ENCODE data around the gene TULP1.
"Not testable (repeated sequence)": the region's sequence is repeated elsewhere in the genome, so short reads cannot be mapped to it uniquely, and the experiment has no call there.

TULP1 gene

DNA sequence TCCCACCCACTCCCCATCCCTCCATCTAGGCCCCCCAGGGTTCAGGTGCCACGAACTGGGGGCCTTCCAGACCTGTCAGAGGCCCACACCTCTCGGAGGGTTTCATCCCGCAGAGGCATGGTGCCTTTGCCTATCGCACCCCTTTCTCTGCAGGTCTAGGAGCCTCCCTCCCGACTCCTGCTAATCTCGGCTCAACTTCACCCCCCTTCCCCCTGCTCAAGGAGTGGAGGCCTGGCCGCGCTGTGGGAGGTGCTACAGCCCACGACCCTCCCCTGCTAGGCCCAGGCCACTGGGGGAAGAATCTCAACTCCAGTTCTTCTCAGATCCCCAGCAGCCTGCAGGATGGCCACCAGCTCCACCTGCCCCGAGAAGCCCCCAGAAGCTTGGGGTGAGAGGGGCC, at the start of gene TULP1:
Gene TULP1, minus strand, starts transcription at position 157 of the 400 bp plus-strand sequence. Its CDS starts 38 bp downstream, at position 119.
- DNase-seq (ENCODE audit: low spot score): no peak

DNA sequence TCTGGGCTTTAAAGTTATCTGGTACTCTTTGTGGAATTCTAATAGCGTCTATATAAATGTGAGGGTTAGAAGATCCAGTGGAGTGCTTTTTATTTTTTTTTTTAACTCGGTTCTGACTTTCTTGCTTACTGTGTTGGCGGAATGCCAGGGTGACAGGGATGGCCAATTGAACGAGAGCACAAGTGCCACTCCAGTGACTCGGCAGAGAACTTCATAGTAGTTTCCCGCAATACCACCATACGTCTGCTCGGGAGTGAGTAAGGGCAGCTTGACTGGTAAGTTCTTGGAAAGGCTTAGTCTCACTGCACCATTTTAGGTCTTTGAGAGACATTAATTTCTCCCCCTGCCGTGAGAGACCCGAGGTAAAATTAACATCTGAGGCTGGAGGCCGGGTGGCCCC, 49.4 kb upstream of the TULP1 start:
- no peak for DNase-seq (ENCODE audit: low spot score)

DNA sequence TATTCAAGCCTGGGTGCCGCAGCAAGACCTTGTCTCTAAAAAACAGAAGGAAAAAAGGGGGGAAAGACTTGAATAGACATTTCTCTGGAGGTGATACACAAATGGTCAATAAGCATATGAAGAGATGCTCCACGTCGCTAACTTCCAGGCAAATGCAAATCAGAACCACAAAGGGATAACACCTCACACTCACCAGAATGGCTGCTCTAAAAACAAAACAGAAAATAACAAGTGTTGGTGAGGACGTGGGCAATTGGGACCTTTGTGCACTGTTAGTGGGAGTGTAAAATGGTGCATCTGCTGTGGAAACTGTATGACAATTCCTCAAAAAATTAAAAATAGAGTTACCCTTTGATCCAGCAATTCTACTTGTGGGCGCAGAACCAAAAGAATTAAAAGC, 48.4 kb upstream of the TULP1 start:
- DNase-seq (ENCODE audit: low spot score): no peak

DNA sequence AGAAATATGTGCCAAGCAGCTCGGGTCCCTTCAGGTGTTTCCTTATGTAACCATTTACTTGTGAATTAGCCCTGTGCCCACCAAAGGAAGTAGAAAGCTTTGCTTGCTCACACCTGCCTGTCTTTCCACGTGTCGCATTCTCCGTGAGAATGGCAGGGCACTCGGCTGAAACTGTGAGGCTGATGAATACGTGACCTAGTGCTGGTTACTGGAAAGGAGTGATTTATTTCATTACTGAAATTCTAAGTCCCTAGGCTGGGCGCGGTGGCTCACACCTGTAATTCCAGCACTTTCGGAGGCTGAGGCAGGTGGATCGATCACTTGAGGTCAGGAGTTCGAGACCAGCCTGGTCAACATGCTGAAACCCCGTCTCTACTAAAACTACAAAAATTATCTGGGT, 45.9 kb upstream of the TULP1 start:
- DNase-seq (ENCODE audit: low spot score): no peak

DNA sequence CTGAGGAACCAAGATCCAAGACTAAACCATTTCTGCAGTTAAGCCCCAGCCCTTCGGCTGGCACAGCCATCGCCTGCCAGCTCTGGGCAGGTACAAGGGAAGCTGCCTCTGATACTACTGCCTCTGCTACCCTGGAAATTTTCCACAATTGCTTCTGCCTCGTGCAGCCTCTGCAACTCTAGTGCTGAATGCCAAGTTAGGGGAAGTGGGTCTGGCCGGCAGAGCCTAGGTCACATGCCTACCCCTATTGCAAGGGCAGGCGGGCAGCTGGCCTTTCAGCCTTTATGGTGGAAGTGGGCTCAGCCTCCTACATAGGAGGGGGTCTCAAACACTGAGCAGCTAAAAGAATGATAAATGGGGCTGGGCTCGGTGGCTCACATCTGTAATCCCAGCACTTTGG, 44.5 kb upstream of the TULP1 start:
- DNase-seq (ENCODE audit: low spot score): no peak

DNA sequence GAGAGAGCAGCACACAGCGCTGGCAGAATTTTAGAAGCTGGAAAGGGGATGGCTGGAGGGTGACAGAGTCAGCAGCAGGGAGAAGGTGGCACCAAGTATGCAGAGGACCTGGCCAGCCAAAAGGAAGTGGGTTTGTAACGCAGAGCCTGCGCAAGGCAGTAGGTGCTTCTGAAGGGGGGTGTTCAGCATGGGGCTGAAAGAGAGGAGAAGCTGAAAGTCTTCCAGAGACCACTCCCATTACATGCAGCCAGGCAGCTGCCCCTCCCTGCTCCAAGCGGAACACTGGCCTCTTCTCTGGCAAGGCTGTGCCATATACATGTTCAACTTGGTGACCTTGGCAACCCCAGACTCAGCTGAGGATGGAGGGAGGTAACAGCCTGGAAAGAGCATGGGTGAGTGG, 42.1 kb upstream of the TULP1 start:
- DNase-seq (ENCODE audit: low spot score): no peak

DNA sequence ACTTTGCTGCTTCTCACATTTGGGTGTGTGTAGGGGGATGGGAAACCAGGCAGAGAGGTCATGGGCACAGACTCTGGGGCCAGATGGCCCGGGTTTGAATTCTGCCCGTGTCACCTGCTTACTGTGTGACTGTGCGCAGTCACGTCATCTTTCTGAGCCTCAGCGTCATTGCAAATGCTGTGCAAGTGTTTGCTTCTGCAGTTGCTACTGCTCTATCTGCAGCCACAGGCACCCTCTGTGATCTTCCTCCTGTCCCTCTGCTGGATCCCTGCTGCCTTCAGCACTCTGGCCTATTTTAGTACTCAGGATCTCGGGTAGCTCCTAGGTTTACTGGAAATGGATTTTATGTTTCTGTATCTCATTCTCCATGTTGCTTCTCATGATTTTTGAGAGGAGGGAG, 40.6 kb upstream of the TULP1 start:
- DNase-seq (ENCODE audit: low spot score): no peak

DNA sequence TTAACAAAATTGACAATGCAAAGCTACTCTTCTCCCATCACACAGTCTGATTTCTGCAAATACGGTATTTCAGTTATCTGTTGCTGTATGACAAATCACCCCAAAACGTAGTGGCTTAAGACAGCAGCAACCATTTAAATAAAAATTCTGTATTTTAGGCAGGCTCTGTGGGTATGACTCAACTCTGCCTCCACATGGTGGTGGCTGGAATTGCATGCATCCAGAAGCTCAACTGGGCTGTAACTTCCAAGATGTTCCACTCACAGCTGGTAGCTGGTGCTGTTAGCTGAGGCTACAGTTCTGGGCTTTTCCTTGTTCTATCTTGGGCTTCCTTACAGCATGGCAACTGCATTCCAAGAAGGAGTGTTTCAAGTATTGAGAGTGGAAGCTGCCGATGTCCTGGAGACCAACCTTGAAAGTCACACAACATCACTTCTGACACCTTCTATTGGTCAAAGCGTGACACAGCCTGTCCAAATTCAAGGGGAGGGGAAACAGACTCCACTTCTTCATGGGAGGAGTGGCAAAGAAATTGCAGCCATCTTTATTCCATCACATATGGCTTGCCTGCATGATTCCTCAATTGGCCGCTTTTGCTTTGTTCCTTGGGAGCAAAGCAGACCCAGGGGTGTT, 39.7 kb upstream of the TULP1 start:
- DNase-seq (ENCODE audit: low spot score): no peak

DNA sequence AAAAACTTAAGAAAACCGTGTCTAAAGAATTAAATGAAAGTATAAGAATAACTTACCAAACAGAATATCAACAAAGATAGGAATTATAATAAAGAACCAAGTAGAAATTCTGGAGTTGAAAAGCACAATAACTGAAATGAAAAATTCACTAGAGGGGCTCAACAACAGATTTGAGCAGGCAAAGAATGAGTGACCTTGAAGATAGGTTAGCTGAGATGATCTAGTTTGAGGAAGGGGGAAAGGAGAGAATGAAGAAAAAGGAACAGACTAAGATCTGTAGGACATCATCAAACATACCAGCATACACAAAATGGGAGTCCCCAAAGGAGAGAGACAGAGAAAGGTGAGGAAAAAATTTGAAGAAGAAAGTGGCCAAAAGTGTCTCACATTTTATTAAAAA, 37.7 kb upstream of the TULP1 start:
- no peak for DNase-seq (ENCODE audit: low spot score)

DNA sequence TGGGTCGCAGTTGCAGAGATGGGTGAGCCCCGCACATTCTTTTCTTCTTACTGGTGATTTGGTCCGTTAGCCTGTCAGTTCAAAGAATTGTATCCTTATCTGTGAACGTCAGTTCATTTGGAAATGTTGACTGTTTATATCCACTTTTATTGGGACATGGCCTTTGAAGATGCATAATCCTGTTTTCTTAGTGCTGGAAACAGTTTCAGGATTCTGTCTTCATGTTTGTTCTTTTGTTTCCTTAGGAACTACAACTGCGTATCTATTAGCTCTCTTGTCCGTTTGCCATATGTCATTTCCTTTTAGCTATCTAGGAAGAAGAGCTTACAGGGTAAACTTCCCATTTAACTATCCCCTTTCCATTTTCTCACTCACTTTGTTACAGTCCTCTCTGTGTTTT, 35.0 kb upstream of the TULP1 start:
- DNase-seq (ENCODE audit: low spot score): no peak

DNA sequence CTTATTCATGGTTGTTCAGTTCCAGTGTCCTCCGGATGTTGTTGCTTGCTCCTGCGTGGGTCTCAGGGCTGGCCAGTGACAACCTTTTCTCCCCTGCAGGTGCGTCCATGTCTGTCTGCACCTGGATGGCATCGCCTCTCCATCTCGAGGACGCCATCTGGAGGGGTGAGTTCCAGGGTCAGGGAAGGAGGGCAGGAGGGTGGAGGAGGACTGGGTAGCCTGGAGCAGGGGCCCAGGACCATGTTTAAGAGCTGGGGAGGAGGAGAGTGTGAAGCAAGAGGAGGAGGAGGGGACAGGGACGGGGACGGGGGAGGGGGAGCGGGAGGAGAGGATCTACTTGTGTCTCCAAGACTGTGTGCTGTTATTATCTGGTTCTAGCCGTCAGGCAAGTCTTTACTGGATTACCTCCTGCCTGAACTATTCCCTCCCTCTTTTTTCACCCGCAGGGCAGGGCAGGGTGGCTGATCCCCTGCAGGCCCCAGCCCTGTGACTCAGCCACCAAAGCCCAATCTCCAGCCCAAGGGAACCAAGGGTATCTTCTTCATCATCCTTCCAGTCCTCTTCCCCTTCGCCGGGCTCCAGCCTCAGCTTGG, 32.2 kb upstream of the TULP1 start:
- no peak for DNase-seq (ENCODE audit: low spot score)

DNA sequence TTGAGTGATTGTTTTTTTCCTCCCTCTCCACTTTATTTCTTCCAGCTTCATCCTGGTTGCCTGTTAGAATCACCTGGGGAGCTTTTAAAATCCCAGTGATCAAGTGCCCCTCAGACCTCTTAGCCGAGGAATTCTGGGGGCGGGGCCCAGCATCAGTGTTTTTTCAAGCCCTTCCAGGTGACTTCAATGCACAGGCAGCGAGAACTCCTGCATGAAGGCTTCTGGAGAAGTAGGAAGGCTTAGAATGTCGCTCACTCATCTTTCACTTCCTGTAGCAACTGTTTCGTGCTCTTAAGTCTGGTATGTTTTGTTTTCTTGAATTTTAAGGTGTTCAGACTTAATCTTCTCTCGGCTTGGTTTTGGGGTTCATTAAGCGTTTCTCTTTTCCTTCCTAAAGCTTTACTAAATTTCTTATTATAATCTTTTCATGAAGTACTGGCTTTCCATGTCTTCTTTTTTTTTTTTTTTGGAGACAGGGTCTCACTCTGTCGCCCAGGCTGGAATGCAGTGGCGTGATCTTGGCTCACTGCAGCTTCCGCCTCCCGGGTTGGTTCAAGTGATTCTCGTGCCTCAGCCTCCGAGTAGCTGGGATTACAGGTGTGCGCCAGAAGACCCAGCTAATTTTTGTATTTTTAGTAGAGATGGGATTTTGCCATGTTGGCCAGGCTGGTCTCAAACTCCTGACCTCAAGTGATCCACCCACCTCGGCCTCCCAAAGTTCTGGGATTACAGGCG, 30.9 kb upstream of the TULP1 start:
- DNase-seq (ENCODE audit: low spot score): no peak

DNA sequence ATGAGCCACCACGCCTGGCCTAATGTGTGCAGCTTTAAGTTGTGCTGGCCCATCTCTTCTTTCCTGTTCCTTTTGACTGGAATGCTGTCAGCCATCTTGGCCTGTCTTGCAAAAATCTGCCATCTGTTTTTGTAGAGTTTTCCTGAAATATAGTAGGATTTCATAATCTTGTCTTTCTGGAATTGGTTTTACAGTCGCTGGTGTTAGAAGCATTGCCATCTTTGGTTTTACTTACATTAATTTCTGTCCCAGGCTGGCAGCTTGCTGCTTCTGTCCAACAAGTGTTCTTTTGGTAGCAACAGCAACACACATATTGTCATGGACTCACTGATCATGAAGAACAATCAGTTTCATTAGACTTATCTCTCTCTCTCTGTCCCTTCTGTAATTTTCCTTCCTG, 29.1 kb upstream of the TULP1 start:
- DNase-seq (ENCODE audit: low spot score): no peak

DNA sequence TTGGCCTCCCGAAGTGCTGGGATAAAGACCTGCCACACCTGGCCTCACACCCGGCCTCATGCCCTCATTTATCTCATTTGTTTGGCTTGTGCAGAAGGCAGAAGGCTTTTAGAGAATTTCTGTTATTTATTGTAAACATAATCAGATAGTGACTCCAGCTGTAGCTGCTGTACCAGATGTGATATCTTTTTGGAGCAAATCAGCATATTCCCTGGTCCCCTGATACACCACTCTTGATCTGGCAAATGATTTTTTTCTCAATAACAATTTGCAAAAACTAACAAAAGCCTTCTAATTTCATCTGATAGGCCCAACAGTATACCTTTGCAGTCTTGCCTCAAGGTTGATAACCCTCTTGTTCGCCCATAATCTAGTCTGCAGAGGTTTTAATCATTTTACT, 26.5 kb upstream of the TULP1 start:
- DNase-seq (ENCODE audit: low spot score): no peak

DNA sequence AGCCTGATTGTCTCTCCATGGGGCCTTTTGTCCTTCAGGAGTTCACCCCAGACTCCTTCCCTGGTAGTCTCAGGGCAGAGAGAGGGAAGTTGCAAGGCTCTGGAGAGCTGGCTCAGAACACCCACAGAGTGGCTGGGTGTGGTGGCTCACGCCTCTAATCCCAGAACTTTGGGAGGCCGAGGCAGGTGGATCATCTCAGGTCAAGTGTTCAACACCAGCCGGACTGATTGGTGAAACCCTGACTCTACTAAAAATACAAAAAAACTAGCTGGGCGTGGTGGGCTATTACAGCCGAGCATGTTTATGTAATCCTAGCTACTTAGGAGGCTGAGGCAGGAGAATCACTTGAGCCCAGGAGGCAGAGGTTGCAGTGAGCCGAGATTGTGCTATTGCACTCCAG, 23.2 kb upstream of the TULP1 start:
- DNase-seq (ENCODE audit: low spot score): not testable (repeated sequence)

DNA sequence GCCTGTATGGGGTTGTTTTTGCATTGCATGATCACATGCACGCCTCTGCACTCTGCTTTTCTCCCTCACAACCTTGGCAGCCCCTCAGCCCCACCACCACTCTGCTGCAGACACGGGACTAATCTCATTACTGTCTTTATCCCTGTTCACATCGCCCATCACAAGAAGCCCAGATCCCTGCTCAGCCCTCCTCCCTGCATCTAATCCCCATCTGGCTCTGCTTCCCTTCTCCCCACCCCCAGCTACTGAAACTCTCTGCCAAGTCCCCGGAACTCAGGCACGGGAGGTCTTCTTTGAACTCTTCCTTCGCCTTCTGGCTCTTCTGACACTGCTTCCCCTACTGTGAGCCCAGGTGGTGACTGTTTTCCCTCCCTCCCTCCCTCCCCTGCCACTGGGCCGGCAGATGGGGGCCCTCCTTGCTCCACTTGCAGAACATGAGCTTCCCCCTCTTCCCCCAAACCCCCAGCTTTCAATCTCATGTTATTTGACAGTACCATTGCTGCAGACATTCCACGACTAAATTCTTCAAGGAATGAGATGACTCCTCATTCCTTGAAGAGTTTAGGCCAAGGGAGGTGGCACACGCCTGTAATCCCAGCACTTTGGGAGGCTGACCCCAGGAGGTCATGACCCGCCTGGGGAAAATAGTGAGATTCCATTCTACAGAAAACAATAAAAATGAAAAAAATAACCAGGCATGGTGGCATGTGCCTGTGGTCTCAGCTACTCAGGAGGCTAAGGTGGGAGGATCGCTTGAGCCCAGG, 21.9 kb upstream of the TULP1 start:
- DNase-seq (ENCODE audit: low spot score): no peak

DNA sequence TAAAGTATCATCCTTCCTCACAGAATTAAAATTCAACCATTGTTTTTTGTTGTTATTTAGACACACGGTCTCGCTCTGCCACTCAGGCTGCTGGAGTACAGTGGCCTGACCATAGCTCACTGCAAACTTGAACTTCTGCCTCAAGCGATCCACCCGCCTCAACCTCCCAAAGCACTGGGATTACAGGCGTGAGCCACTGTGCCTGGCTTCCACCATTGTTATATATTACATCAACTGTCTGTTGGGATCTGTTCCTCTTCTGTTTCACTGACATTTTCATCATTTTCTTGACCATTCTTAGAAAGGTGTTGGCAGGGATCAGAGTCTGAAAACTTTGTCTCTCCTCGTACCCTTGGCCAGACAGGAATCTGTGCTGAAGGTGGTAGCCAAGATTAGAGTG, 21.3 kb upstream of the TULP1 start:
- DNase-seq (ENCODE audit: low spot score): no peak

DNA sequence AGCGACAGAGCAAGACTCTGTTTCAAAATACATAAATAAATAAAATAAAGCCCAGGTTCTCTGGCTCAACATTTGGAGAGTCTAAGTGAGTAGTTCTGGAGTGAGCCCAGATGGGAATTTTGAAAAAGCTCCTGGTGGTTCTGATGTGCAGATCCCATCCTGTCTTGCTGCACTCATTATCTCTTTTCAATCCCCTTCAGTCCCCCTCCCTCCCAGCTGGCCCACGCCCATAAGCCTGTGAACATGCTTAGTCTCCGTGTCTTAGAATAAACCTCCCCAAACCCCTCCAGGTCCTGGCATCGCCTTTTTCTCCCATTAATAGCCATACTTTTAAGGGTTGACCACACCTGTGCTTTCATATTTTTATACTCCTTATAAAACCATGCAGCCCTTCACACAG, 19.4 kb upstream of the TULP1 start:
- no peak for DNase-seq (ENCODE audit: low spot score)

DNA sequence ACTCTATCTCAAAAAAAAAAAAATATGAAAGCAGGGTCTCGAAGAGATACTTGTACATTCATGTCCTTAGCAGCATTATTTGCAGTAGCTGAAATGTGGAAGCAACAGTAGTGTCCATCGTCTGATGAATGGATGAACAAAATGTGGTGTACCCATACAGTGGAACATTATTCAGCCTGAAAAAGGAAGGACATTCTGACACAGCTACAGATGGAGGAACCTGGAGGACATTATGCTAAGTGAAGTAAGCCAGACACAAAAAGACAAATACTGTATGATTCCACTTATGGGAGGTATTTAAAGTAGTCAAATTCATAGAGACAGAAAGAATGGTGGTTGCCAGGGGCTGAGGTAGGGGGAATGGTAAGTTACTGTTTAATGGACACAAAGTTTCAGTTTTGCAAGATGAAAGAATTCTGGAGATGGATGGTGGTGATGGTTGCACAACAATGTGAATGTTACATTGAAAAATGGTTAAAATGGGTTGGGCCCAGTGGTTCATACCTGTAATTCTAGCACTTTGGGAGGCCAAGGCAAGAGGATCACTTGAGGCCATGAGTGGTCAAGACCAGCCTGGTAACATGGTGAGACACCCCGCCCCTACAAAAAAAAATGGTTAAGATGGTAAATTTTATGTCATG, 11.8 kb upstream of the TULP1 start:
- DNase-seq (ENCODE audit: low spot score): no peak

DNA sequence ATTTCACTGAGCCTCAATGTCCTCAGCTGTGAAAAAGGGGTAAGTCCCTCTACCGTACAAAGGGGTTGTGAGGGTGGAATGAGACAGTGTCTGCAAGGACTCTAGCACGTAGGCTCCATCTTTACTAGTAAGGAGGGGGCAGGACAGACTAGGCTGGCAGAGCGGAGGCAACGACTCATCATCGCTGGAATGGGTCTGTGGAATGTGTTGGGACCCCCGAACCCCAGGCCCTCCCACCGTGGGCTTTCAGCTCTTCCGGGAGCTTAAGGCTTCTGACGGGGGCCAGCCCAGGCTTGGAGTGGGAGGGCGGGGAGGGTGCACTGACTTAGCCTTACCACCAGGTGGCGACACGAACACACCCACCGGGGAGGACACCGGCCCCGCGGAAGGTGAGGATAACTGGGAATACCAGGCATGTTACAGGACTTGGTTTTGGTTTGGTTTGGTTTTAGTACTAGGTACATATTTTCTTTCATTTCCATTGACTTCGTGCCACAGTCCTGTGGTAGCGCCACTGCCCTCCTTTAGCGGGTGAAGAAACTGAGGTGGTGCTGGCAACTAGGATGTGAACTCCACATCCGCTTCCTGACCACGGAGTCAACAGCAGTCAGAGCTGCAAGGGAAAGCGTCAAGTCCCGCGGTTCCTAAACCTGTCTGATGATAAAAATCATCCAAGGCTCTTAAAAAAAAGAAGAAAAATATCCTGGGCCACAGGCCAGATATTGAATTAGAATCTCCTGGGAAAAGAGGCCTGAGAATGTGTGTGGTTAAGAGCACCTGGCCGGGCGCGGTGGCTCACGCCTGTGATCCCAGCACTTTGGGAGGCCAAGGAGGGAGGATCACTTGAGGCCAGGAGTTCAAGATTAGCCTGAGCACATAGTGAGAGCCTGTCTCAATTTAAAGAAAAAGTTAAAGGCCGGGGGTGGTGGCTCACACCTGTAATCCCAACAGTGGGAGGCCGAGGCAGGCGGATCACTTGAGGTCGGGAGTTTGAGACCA, 10.3 kb upstream of the TULP1 start:
- peak; percentile 75 for DNase-seq (ENCODE audit: low spot score)

DNA sequence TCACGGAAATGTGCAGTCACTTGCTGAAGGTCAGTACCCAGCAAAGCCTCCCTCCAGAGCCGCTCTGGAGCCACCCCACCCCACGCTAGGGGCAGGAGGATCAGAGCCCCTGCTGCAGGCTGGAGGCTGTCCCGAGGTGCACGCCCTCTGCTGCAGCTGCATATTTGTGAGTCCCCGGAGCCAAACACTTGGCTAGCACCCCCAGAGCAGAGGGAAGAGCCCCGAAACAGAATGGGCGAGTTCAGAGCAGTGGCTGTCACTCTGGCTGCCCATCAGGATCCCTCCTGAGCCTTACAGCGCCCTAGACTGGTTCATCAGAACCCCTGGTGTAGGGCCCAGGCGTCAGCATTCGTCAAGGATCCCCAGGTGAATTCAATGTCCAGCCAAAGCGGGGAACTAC, 9.5 kb upstream of the TULP1 start:
- no peak for DNase-seq (ENCODE audit: low spot score)

Data from HuH-7.5 (cell line).